ENCODE measurements around the gene FAM20C. TPM values are rescaled to one million over a fixed set of nuclear protein-coding genes. Genes with fewer than 3 reads are reported as not detected.

FAM20C gene
- total RNA-seq, 1 donor from 2014 or later = 22.2 TPM

DNA sequence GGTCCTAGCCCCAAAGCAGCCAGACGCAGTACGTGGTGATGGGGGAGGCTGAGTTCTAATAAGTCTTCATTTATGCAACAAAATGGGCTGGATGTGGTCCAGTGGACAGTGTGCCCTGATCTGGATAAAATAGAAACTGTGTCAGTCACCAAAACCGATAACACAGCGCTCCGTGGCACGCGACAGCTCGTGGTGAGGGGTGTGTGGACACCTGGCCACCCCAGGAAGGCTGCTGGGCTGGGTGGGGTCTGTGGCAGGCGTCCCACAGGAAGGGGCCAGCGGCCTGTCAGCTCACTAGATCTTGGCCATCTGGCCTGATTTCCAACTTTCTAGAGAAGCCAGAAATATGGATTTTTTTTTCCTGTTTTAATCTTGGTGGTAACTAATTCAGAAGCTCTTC lies 17.0 kb downstream of the FAM20C start:
- Histone ChIP-seq H3K4me1 (peaks cover 10% of the 10 kb centered on the region), H3K27me3 (ENCODE audit: low read depth) (no peaks in the 10 kb centered on the region), H3K4me3 (no peak overlapping the region), H3K27ac (replicated peaks) (no peak overlapping the region), H3K9me3 (replicated peaks) (no peaks in the 10 kb centered on the region), H3K36me3 (peaks cover 45% of the 10 kb centered on the region)
- TF ChIP-seq, protein P1, sequence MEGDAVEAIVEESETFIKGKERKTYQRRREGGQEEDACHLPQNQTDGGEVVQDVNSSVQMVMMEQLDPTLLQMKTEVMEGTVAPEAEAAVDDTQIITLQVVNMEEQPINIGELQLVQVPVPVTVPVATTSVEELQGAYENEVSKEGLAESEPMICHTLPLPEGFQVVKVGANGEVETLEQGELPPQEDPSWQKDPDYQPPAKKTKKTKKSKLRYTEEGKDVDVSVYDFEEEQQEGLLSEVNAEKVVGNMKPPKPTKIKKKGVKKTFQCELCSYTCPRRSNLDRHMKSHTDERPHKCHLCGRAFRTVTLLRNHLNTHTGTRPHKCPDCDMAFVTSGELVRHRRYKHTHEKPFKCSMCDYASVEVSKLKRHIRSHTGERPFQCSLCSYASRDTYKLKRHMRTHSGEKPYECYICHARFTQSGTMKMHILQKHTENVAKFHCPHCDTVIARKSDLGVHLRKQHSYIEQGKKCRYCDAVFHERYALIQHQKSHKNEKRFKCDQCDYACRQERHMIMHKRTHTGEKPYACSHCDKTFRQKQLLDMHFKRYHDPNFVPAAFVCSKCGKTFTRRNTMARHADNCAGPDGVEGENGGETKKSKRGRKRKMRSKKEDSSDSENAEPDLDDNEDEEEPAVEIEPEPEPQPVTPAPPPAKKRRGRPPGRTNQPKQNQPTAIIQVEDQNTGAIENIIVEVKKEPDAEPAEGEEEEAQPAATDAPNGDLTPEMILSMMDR (IDR thresholded peaks at IDR 0.05; ENCODE audit: borderline replicate concordance) = no peak
- intact Hi-C loops (cut with micrococcal nuclease) = no loop called here
- DNase-seq = no peak

DNA sequence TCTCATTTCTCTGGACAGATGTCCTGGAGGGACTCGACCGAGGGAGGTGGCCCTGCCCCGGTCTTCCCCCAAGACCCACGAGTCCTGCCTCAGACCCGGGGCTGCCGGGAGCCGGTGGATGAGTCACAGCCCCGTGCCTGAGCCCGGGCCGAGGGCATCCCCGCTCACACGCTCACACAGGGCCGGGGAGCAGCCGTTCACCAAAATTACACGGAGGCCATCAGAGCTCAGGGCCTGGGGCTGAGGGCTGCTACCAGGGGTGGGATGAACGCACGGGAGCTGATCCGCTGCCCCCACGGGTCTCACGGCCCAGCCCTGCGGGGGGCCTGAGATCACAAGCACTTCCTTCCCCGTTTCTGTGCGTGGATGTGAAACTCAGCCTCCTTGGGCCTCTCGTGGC lies 17.5 kb downstream of the FAM20C start:
- H3K9me3 ChIP-seq (replicated peaks) = no peaks in the 10 kb centered on the region
- peaks cover 15% of the 10 kb centered on the region for H3K4me1 ChIP-seq
- TF ChIP-seq, protein P1 (IDR thresholded peaks at IDR 0.05; ENCODE audit: borderline replicate concordance) = no peak
- no peak overlapping the region for H3K4me3 ChIP-seq
- peaks cover 45% of the 10 kb centered on the region for H3K36me3 ChIP-seq
- intact Hi-C loops (cut with micrococcal nuclease) = no loop called here
- DNase-seq = no peak
- H3K27me3 ChIP-seq (ENCODE audit: low read depth) = no peaks in the 10 kb centered on the region
- no peak overlapping the region for H3K27ac ChIP-seq (replicated peaks)

DNA sequence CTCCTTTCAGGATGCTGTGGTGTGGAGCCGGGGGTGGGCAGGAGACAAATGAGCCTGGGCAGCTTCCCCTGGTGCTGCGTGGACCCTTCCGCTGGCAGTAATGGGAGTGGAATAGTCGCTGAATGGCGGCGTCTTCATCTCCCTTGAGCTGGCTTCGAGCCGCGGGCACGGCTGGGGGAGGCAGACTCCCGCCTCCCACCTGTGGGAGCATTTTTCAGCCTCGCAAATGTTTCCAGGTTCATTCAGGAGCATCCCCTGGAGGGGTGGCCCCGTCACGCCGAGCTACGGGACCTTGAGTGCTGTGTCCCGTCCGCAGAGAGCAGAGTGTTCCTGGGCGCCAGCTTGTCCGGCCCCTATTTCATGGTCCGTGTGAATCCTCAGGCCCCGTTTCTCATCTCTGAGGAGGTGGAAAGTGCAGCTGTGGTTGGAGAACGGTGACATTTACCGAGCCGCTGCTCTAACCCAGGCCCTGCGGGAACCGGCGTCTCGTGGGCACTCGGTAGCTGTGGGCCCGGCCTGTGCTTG lies 18.1 kb downstream of the FAM20C start:
- H3K4me1 ChIP-seq = peaks cover 16% of the 10 kb centered on the region
- DNase-seq = no peak
- H3K9me3 ChIP-seq (replicated peaks) = no peaks in the 10 kb centered on the region
- TF ChIP-seq, protein P1 (IDR thresholded peaks at IDR 0.05; ENCODE audit: borderline replicate concordance) = no peak
- no peak overlapping the region for H3K27ac ChIP-seq (replicated peaks)
- no peak overlapping the region for H3K4me3 ChIP-seq
- intact Hi-C loops (cut with micrococcal nuclease) = no loop called here
- no peaks in the 10 kb centered on the region for H3K27me3 ChIP-seq (ENCODE audit: low read depth)
- peaks cover 40% of the 10 kb centered on the region for H3K36me3 ChIP-seq

DNA sequence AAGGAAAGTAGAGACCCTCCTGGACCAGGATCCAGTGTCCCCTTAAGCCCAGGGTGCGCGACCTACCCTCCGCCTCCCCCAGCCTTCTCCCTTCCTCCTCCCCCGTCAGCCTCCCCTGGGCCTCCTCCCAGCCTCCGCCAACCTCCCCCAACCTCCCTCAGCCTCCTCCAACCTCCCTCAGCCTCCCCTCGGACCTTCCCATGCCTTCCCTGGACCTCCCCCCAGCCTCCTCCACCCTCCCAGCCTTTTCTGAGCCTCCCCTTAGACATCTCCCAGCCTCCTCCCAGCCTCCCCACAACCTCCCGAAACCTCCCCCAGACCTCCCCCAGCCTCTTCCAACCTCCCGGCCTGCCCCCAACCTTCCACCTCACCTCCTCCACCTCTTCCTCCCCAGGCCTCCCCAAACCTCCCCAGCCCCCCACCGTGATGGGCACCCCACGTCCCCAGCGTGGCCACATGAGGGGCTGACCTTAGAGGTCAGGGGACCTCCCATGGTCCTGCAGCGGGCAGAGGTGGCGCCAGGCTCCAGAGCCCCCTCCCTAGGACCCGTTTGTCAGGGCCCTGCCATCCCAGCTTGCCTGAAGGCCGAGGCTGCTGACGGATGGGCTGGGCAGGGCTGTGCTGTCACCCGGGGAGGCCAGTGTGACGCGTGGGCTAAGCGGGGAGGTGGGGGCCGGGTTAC lies 18.8 kb downstream of the FAM20C start:
- peaks cover 33% of the 10 kb centered on the region for H3K36me3 ChIP-seq
- H3K4me3 ChIP-seq = no peak overlapping the region
- H3K27me3 ChIP-seq (ENCODE audit: low read depth) = no peaks in the 10 kb centered on the region
- peaks cover 16% of the 10 kb centered on the region for H3K4me1 ChIP-seq
- TF ChIP-seq, protein P1 (IDR thresholded peaks at IDR 0.05; ENCODE audit: borderline replicate concordance) = no peak
- no peak for DNase-seq
- intact Hi-C loops (cut with micrococcal nuclease) = no loop called here
- no peaks in the 10 kb centered on the region for H3K9me3 ChIP-seq (replicated peaks)
- no peak overlapping the region for H3K27ac ChIP-seq (replicated peaks)

DNA sequence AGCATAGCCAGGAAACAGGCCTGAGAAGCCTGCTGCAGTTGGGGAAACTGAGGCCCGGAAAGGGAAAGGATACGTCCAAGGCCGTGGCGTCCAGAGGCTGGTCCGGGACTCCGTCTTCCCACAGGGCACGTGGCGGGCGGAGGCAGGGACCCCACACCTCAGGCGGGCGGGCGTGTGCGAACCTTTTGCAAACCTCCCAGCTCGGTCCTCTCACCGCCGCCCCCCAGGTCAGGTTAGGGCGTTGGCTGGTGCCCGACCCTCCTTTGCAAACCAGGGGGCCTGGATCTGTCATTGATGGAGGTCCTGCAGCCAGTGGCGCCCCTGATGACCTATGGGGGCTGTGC lies 19.3 kb downstream of the FAM20C start:
- DNase-seq = no peak
- Histone ChIP-seq H3K9me3 (replicated peaks) (no peaks in the 10 kb centered on the region), H3K27me3 (ENCODE audit: low read depth) (no peaks in the 10 kb centered on the region), H3K4me1 (peaks cover 16% of the 10 kb centered on the region), H3K4me3 (no peak overlapping the region), H3K27ac (replicated peaks) (no peak overlapping the region), H3K36me3 (peaks cover 31% of the 10 kb centered on the region)
- TF ChIP-seq, protein P1 (IDR thresholded peaks at IDR 0.05; ENCODE audit: borderline replicate concordance) = no peak
- intact Hi-C loops (cut with micrococcal nuclease) = no loop called here

Data from left ventricle myocardium inferior (tissue), 1 donor.